Memory B cell (primary cell): ENCODE measurements around the gene SYNPO.
A peak's percentile ranks its signal among the peaks of the same experiment; 100 is the strongest.

Experiments
- ATAC-seq: fragments of 150-1000 bp; cut with Tn5 transposase; 2 replicates; pipeline ENCODE4 v1.10.0; 2021; ENCODE audit warnings: low read depth, mild to moderate bottlenecking, moderate library complexity
- DNase-seq, 2 donors: peaks; one replicate each; pipeline ENCODE4 v3.0.0; 2022; ENCODE audit warnings: low spot score in 2 of 2
- H3K27ac Mint-ChIP-seq: one replicate; pipeline ENCODE4 v1.8.0; 2022; ENCODE audit warnings: mild to moderate bottlenecking, moderate library complexity, mixed read lengths
- H3K27me3 Mint-ChIP-seq: one replicate; pipeline ENCODE4 v1.8.0; 2022; ENCODE audit warnings: mixed read lengths
- H3K36me3 Mint-ChIP-seq: one replicate; pipeline ENCODE4 v1.8.0; 2022; ENCODE audit warnings: mild to moderate bottlenecking, mixed read lengths
- H3K4me1 Mint-ChIP-seq: one replicate; pipeline ENCODE4 v1.8.0; 2022; ENCODE audit warnings: mixed read lengths
- H3K4me3 Mint-ChIP-seq: one replicate; pipeline ENCODE4 v1.8.0; 2022; ENCODE audit warnings: mild to moderate bottlenecking, moderate library complexity, mixed read lengths
- H3K9me3 Mint-ChIP-seq: one replicate; pipeline ENCODE4 v1.8.0; 2022; ENCODE audit warnings: mixed read lengths

The SYNPO gene

GRCh38 chr5:150625164-150625535 is 15.3 kb upstream of the SYNPO start:
- Mint-ChIP-seq H3K9me3 (no peaks in the 10 kb centered on the region), H3K27ac (peak overlapping the region; percentile 85), H3K27me3 (no peaks in the 10 kb centered on the region), H3K4me1 (peaks cover 44% of the 10 kb centered on the region), H3K36me3 (peaks cover 2% of the 10 kb centered on the region), H3K4me3 (peak overlapping the region; percentile 95)
- ATAC-seq (no peak), DNase-seq (peak in 1 of 2 donors; percentile 22)

GRCh38 chr5:150625831-150626746 is 14.4 kb upstream of the SYNPO start:
- Mint-ChIP-seq H3K9me3 (no peaks in the 10 kb centered on the region), H3K4me3 (peak overlapping the region; percentile 95), H3K27me3 (no peaks in the 10 kb centered on the region), H3K27ac (peak overlapping the region; percentile 85), H3K4me1 (peaks cover 46% of the 10 kb centered on the region), H3K36me3 (peaks cover 2% of the 10 kb centered on the region)
- ATAC-seq (peak; percentile 83), DNase-seq (peak; percentile 78 to 80)

GRCh38 chr5:150626853-150627276 is 13.6 kb upstream of the SYNPO start:
- Mint-ChIP-seq H3K27me3 (no peaks in the 10 kb centered on the region), H3K4me3 (peak overlapping the region; percentile 95), H3K27ac (peak overlapping the region; percentile 85), H3K4me1 (peaks cover 48% of the 10 kb centered on the region), H3K36me3 (peaks cover 2% of the 10 kb centered on the region), H3K9me3 (no peaks in the 10 kb centered on the region)
- DNase-seq (no peak), ATAC-seq (no peak)

GRCh38 chr5:150627731-150628545 is 12.5 kb upstream of the SYNPO start:
- H3K4me3 Mint-ChIP-seq, result peak overlapping the region; percentile 95
- H3K27ac Mint-ChIP-seq, result peak overlapping the region; percentile 54
- H3K4me1 Mint-ChIP-seq, result peaks cover 45% of the 10 kb centered on the region
- DNase-seq (no peak), ATAC-seq (no peak)
- peaks cover 2% of the 10 kb centered on the region for H3K36me3 Mint-ChIP-seq
- H3K9me3 Mint-ChIP-seq, result no peaks in the 10 kb centered on the region
- no peaks in the 10 kb centered on the region for H3K27me3 Mint-ChIP-seq

GRCh38 chr5:150628936-150629485 is 11.4 kb upstream of the SYNPO start:
- peaks cover 42% of the 10 kb centered on the region for H3K4me1 Mint-ChIP-seq
- ATAC-seq (no peak), DNase-seq (no peak)
- peaks cover 2% of the 10 kb centered on the region for H3K36me3 Mint-ChIP-seq
- H3K4me3 Mint-ChIP-seq, result no peak overlapping the region
- H3K27me3 Mint-ChIP-seq, result no peaks in the 10 kb centered on the region
- peak overlapping the region; percentile 9 for H3K27ac Mint-ChIP-seq
- H3K9me3 Mint-ChIP-seq, result no peaks in the 10 kb centered on the region

GRCh38 chr5:150630016-150630415 is 10.4 kb upstream of the SYNPO start:
- Mint-ChIP-seq H3K4me1 (peaks cover 41% of the 10 kb centered on the region), H3K4me3 (no peak overlapping the region), H3K27me3 (no peaks in the 10 kb centered on the region), H3K36me3 (peaks cover 4% of the 10 kb centered on the region), H3K27ac (no peak overlapping the region), H3K9me3 (no peaks in the 10 kb centered on the region)
- no peak for ATAC-seq
- no peak for DNase-seq

GRCh38 chr5:150630461-150631325 is 9.8 kb upstream of the SYNPO start:
- Mint-ChIP-seq H3K9me3 (no peaks in the 10 kb centered on the region), H3K4me3 (no peak overlapping the region), H3K27me3 (no peaks in the 10 kb centered on the region), H3K27ac (no peak overlapping the region), H3K4me1 (peaks cover 41% of the 10 kb centered on the region), H3K36me3 (peaks cover 5% of the 10 kb centered on the region)
- ATAC-seq, result no peak
- DNase-seq, result no peak

GRCh38 chr5:150631326-150631701 is 9.1 kb upstream of the SYNPO start:
- Mint-ChIP-seq H3K9me3 (no peaks in the 10 kb centered on the region), H3K27ac (no peak overlapping the region), H3K36me3 (peaks cover 6% of the 10 kb centered on the region), H3K4me1 (peaks cover 38% of the 10 kb centered on the region), H3K4me3 (no peak overlapping the region), H3K27me3 (no peaks in the 10 kb centered on the region)
- DNase-seq (no peak), ATAC-seq (no peak)

GRCh38 chr5:150632305-150633160 is 7.9 kb upstream of the SYNPO start:
- Mint-ChIP-seq H3K27me3 (no peaks in the 10 kb centered on the region), H3K4me3 (no peak overlapping the region), H3K9me3 (no peaks in the 10 kb centered on the region), H3K27ac (peak overlapping the region; percentile 16), H3K4me1 (peaks cover 28% of the 10 kb centered on the region), H3K36me3 (peaks cover 5% of the 10 kb centered on the region)
- no peak for DNase-seq
- ATAC-seq, result no peak

- H3K9me3 Mint-ChIP-seq, result no peaks in the 10 kb centered on the region
- no peak for DNase-seq
- ATAC-seq, result no peak
- H3K27ac Mint-ChIP-seq, result peak overlapping the region; percentile 16
- no peak overlapping the region for H3K4me3 Mint-ChIP-seq
- peaks cover 5% of the 10 kb centered on the region for H3K36me3 Mint-ChIP-seq
- no peaks in the 10 kb centered on the region for H3K27me3 Mint-ChIP-seq
- H3K4me1 Mint-ChIP-seq, result peaks cover 23% of the 10 kb centered on the region
Measured at GRCh38 chr5:150633429-150633828, 7.0 kb upstream of the SYNPO start.

- DNase-seq, result no peak
- Mint-ChIP-seq H3K4me1 (peaks cover 27% of the 10 kb centered on the region), H3K27ac (peak overlapping the region; percentile 40), H3K9me3 (no peaks in the 10 kb centered on the region), H3K4me3 (no peak overlapping the region), H3K27me3 (no peaks in the 10 kb centered on the region), H3K36me3 (peaks cover 11% of the 10 kb centered on the region)
- no peak for ATAC-seq
Measured at GRCh38 chr5:150636391-150637244, 3.8 kb upstream of the SYNPO start.
